GM19328 (cell line): ENCODE measurements around the gene PLBD1.
A peak's percentile ranks its signal among the peaks of the same experiment; 100 is the strongest.

Source experiments
- ATAC-seq: cut with Tn5 transposase; IDR thresholded peaks from one replicate; pipeline ENCODE4 v1.9.1; 2021; ENCODE audit warnings: mild to moderate bottlenecking, moderate library complexity; ENCODE audit not compliant: unreplicated experiment

PLBD1 gene

GRCh38 chr12:14510574-14510973 lies 57.1 kb downstream of the PLBD1 start:
- ATAC-seq: no peak

GRCh38 chr12:14505626-14506596 lies 61.8 kb downstream of the PLBD1 start:
- ATAC-seq: no peak

- no peak for ATAC-seq
These were observed 72.4 kb downstream of the PLBD1 start for GRCh38 chr12:14495326-14495725.

- ATAC-seq: no peak
These were observed 84.8 kb downstream of the PLBD1 start for GRCh38 chr12:14482886-14483285.

GRCh38 chr12:14482361-14482760 lies 85.3 kb downstream of the PLBD1 start:
- no peak for ATAC-seq

- ATAC-seq: no peak
These were observed 86.5 kb downstream of the PLBD1 start for GRCh38 chr12:14481201-14481600.

- no peak for ATAC-seq
These were observed 88.7 kb downstream of the PLBD1 start for GRCh38 chr12:14479004-14479403.

- ATAC-seq: no peak
These were observed 93.9 kb downstream of the PLBD1 start for GRCh38 chr12:14473707-14474287.

GRCh38 chr12:14471497-14471896 lies 96.2 kb downstream of the PLBD1 start:
- no peak for ATAC-seq

GRCh38 chr12:14460212-14460841 lies 107.4 kb downstream of the PLBD1 start:
- ATAC-seq: no peak

- ATAC-seq: peak; percentile 84
These were observed 113.4 kb downstream of the PLBD1 start for GRCh38 chr12:14454098-14454907.
